Measurements from ENCODE around the gene CDK14. TPM values are rescaled to one million over a fixed set of nuclear protein-coding genes. Genes with fewer than 3 reads are reported as not detected.
"Not testable (repeated sequence)": the region's sequence is repeated elsewhere in the genome, so short reads cannot be mapped to it uniquely, and the experiment has no call there.

The CDK14 gene
- total RNA-seq, 1 donor from 2014 or later = 21.6 TPM

- no peak for DNase-seq (ENCODE audit: low spot score)
- ATAC-seq = no peak
Measured at GRCh38 chr7:91168871-91169829, 573.0 kb downstream of the CDK14 start.

GRCh38 chr7:91169830-91170191, 573.7 kb downstream of the CDK14 start:
- ATAC-seq (no peak), DNase-seq (ENCODE audit: low spot score) (no peak)

GRCh38 chr7:91173265-91173664, 577.1 kb downstream of the CDK14 start:
- not testable (repeated sequence) for DNase-seq (ENCODE audit: low spot score); ATAC-seq

GRCh38 chr7:91180746-91181145, 584.6 kb downstream of the CDK14 start:
- no peak for ATAC-seq
- no peak for DNase-seq (ENCODE audit: low spot score)

GRCh38 chr7:91181949-91182348, 585.8 kb downstream of the CDK14 start:
- ATAC-seq (no peak), DNase-seq (ENCODE audit: low spot score) (no peak)

- DNase-seq (ENCODE audit: low spot score) = no peak
Measured at GRCh38 chr7:91182819-91183764, 587.0 kb downstream of the CDK14 start.

GRCh38 chr7:91185771-91186170, 589.6 kb downstream of the CDK14 start:
- DNase-seq (ENCODE audit: low spot score) = no peak
- ATAC-seq = no peak

More at GRCh38 chr7:91182819-91183764, 587.0 kb downstream of the CDK14 start:
- ATAC-seq = no peak

GRCh38 chr7:91187061-91187460, 590.9 kb downstream of the CDK14 start:
- DNase-seq (ENCODE audit: low spot score) = no peak
- ATAC-seq = no peak

- ATAC-seq (no peak), DNase-seq (ENCODE audit: low spot score) (no peak)
Measured at GRCh38 chr7:91191771-91192170, 595.6 kb downstream of the CDK14 start.

- DNase-seq (ENCODE audit: low spot score) (no peak), ATAC-seq (no peak)
Measured at GRCh38 chr7:91193141-91193540, 597.0 kb downstream of the CDK14 start.

- no peak for ATAC-seq
- DNase-seq (ENCODE audit: low spot score) = no peak
Measured at GRCh38 chr7:91194841-91195240, 598.7 kb downstream of the CDK14 start.

- ATAC-seq = no peak
Measured at GRCh38 chr7:91196058-91196457, 599.9 kb downstream of the CDK14 start.

GRCh38 chr7:91198371-91198770, 602.2 kb downstream of the CDK14 start:
- ATAC-seq (no peak), DNase-seq (ENCODE audit: low spot score) (no peak)

More at GRCh38 chr7:91196058-91196457, 599.9 kb downstream of the CDK14 start:
- DNase-seq (ENCODE audit: low spot score) = no peak

GRCh38 chr7:91199601-91200000, 603.5 kb downstream of the CDK14 start:
- DNase-seq (ENCODE audit: low spot score) (no peak), ATAC-seq (no peak)

GRCh38 chr7:91201442-91202113, 605.5 kb downstream of the CDK14 start:
- ATAC-seq (no peak), DNase-seq (ENCODE audit: low spot score) (no peak)

- no peak for ATAC-seq
- DNase-seq (ENCODE audit: low spot score) = no peak
Measured at GRCh38 chr7:91206361-91206960, 610.3 kb downstream of the CDK14 start.

- no peak for ATAC-seq
- no peak for DNase-seq (ENCODE audit: low spot score)
Measured at GRCh38 chr7:91212582-91212981, 616.5 kb downstream of the CDK14 start.

GRCh38 chr7:91226411-91226810, 630.3 kb downstream of the CDK14 start:
- no peak for ATAC-seq

GRCh38 chr7:91228327-91228726, 632.2 kb downstream of the CDK14 start:
- ATAC-seq (no peak), DNase-seq (ENCODE audit: low spot score) (no peak)

More at GRCh38 chr7:91226411-91226810, 630.3 kb downstream of the CDK14 start:
- DNase-seq (ENCODE audit: low spot score) = no peak

- DNase-seq (ENCODE audit: low spot score) = no peak
- ATAC-seq = no peak
Measured at GRCh38 chr7:91228927-91229558, 632.9 kb downstream of the CDK14 start.

Data from left lobe of liver (tissue), 2 donors.